CD4-positive, alpha-beta T cell treated with Interferon alpha-2 for 1 hour (primary cell): Measurements from ENCODE around the gene CAMK2A.
A peak's percentile ranks its signal among the peaks of the same experiment; 100 is the strongest.
"Not testable (repeated sequence)": the region's sequence is repeated elsewhere in the genome, so short reads cannot be mapped to it uniquely, and the experiment has no call there.

Experiments
- DNase-seq, 2 donors: peaks; one replicate each; pipeline ENCODE4 v3.0.0-alpha.2; 2020 to 2022

Gene CAMK2A

DNA sequence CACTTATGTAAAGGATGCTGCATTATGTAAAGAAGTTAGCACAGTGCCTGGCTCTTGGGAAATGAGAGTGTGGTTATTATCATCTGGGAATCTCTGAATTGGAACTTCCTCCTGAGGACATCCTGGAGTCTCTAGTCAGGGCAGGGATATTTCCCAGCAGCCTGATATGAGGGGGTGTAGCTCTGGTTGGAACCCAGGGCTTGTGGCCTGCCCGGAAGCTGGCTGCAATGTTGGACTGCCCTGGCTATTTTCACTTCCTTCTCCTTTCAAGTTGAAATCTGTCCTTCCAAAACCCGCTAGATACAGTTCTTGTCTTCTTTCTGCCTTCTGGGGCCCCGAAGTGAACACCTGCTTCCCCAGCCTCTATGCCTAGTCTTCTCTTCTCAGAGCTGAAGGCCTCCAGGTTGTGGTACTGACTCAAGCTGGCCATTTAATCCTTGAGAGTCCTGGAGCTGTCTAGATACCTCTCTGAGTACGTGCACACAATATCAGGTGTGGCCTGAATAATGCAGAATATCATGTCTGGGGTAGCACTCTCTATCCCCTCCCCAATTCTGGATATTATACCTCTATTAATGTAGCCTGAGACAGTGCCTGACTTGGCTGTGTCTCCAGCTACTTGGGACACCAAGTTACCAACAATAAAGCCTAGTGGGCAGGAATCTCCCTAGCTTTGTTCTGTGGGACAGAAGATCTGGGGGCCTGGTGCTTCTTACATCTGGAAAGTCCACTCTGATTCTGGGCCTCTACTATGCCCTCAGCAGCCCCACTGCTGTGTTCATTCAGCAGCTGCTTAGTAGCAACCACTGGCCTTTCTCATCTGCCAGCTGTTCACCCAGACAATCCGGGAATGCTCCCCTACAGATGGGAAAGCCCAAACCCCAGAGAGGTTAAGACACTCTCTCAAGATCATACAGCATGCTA is 54.7 kb downstream of the CAMK2A start:
- DNase-seq = no peak

DNA sequence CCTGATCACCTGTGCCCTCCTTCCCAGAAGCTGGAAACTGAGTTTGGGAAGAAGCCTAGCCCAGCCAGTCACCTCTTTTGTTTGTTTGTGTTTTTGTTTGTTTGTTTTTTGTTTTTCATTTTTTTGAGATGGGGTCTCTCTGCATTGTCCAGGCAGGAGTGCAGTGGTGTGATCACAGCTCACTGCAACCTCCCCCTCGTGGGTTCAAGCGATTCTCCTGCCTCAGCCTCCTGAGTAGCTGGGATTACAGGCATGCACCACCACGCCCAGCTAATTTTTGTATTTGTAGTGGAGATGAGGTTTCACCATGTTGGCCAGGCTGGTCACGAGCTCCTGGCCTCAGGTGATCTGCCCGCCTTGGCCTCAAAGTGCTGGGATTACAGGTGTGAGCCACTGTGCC is 55.9 kb downstream of the CAMK2A start:
- not testable (repeated sequence) for DNase-seq

DNA sequence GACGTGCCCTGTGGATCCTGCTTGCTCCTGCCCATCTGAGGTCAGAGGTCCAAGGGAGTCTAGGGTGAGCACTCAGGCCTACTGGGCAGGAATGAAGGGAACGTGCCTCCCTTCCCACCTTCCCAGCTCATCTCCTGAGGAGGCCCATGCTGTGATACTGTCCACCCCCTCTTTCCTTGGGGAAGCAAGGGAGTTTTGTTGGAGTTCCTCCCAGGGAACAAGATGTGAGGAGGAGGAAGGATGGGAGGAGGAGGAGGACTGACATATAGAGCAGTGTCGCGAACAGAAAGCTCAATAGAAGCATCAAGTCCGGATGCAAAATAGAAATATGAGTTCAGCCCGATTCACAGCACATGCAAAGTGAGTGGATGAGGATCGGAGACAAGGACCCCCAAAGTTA is 58.7 kb downstream of the CAMK2A start:
- DNase-seq = no peak

DNA sequence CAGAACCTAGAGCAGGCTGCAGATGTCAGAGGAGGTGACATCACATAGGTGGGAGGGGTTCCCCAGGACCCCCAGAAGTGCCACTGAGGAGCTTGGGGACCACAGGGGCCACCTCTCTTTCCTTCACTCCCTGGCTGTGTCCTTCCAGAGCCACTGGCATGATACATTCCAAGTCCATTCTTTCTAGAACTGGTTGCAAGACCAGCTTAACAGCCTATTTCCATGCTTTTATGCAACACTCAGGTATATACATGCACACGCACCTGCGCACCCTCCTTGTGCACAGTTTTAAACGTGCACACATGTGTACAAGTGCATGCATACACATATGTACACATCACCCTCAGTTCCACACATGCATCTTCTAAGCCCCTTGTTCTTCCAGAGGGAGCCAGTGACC is 60.0 kb downstream of the CAMK2A start:
- no peak for DNase-seq

DNA sequence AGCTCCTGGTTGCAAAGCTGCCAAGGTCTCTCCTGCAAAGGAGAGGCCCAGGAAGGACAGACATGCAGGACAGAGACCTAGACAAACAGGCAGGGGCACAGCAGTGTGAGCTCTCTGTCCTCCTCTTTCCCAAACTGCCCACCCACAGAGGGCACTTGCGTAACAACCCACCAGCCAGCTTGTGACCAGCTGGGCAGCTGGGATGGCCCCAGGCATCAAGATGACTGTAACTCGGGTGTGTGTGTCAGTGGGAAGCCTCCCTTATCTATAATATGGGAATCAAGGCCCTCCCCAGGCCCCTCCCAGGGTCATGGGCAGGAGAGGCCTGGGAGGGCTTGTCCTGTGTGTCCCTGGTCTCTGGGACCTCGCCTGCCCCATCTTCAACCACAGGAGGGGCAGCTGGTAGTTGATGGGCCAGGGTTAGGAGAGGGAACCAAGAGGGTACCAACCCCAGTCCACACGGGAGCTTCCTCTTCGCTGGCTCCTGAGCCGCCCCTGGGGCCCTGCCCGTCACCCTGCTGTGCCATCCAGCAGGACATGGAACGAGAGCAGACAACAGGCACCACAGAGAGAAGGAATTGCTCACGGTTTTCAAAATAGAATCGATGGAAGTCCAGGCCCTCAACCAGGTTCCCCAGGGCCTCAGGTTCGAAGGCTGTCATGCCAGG is 61.8 kb downstream of the CAMK2A start:
- DNase-seq = no peak

DNA sequence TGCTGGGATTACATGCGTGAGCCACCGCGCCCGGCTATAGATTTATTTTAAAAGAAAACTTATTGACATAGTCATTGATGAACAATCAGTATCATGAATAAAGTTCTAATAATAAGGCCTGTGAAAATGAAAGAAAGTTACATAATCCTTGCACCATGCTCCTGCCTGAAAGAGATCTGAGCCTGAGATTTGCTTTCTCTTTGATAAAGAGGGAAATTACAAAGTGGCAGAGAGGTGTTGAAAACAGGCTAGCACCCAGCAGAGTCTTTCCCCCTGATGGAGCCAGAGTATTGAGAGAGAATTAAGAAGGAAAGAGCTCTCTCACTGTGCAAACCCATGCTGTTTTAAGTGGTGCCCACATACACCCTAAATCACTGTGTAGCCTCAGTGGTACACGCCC is 62.5 kb downstream of the CAMK2A start:
- no peak for DNase-seq

DNA sequence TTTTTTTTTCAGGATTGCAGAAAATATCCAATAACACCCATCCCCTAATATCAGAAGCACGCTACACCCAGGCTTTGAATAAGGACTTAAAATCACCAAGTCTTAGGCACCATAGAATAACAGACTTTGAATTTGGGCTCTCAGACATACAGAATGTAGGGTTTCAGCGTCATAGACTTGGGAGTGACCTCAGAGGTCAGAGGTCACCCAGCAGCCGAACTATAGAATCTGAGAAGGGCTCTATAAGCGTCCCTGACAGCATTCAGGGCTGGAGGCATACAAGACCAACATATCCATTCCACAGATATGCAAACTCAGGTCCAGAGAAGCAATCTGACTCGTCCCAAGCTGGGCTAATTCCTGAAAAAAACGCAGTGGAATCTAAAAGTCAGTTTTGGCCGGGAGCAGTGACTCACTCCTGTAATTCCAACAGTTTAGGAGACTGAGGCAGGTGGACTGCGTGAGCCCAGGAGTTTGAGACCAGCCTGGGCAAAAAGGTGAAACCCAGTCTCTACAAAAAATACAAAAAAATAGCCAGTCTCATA is 65.0 kb downstream of the CAMK2A start:
- DNase-seq = no peak

DNA sequence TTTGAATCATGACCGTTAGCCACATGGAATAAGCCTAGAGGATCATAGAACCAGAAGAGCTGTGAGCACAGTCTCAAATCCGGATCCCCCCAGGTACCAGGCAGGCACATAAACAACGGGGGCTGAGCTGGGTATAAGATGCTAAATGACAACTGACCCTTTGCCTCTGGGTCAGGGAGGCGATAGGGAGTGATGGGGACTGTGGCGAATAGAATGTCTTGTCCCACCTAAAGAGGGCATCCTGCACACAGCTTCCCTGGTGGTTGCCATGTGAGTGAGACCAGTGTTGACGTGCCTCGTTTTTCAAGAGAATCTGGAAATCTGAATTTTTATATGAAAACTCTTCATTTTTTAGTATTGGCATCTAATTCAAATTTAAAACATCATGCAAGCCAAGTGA is 66.1 kb downstream of the CAMK2A start:
- DNase-seq = no peak

DNA sequence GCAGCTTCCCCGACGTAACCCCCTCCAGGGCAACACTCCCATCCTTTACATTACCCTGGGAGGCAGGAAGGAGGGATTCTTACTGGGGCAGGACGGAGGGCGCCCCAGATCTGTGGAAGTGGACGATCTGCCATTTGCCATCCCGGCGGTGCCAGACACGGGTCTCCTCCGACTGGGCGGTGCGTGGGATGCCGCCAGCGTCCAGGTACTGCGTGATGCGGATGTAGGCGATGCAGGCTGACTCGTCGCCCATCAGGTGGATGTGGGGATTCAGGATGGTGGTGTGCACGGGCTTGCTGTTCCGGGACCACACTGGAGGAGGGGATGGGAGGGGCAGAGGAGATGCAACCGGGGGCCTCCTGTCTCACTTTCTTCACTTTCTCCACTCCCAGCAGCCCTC is 66.7 kb downstream of the CAMK2A start:
- DNase-seq = no peak

DNA sequence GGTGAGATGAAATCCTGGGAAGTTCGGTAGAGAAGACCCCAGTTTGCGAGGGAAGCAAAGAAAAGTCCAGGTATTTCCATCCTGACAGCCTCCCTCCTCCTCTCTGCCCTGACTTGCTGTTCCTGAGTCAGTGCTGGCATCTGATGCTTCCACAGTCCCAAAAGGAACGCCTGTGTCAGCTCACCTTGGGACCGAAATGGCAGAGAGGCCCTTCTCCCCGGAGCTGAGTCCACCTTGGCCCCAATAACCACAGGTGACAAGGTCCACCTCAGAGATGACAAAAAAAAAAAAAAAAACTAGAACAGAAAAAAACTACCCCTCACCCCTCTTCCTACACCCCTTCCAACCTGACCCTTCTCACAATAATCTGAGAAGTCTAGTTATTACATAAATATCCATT is 68.1 kb downstream of the CAMK2A start:
- no peak for DNase-seq

DNA sequence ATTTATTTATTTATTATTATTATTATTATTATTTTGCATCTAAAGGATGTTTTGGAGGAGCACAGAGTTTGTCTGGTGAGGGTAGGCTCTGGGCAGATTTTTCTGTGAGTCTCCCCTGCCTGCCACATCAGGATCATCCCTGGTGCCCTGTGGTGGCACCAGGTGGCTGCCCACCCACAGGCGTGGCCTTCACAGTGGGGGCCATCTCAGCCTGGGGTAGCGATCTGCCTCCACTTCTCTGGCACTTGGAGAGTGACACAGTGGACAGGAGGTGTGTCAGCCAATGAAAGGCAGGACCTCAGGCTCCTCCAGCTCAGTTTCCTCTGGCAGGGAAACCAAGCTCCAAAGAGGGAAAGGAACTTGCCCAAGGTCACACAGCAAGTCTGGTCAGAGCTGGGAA is 69.7 kb downstream of the CAMK2A start:
- no peak for DNase-seq

DNA sequence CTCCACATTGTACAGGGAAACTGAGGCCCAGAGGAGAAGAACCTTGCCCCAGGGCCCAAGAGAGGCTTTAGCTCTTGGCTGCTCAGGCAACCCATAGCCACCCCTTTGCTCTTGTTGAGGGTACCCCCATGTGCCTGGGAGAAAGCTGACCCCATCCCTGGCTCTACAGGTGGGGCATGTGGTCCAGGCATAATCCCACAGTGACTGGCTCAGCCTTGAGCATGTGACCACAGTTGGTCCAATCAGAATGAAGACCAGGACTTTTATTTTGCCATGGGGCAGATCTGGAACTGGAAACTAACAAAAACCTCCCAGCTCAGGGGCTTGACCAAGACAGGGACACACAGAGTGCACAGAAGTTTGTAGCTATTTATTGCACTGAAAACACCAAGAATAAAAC is 70.4 kb downstream of the CAMK2A start:
- DNase-seq = no peak

DNA sequence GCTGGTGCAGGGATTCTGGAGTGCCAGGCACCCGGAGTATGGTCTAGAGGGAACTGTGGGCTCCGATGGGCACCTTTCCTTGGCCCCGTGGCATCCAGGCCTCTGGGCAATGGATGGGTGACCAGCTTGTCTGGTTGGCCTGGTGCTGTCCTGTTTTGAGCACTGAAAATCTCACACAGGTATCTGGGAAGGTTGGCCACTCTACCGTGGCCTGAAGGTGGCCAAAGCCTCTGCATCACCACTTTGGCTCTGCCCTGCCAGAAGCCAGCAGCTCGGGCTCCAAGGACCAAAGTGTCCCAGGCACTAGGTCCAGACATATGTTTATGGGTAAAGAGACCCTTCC is 70.9 kb downstream of the CAMK2A start:
- DNase-seq = no peak

DNA sequence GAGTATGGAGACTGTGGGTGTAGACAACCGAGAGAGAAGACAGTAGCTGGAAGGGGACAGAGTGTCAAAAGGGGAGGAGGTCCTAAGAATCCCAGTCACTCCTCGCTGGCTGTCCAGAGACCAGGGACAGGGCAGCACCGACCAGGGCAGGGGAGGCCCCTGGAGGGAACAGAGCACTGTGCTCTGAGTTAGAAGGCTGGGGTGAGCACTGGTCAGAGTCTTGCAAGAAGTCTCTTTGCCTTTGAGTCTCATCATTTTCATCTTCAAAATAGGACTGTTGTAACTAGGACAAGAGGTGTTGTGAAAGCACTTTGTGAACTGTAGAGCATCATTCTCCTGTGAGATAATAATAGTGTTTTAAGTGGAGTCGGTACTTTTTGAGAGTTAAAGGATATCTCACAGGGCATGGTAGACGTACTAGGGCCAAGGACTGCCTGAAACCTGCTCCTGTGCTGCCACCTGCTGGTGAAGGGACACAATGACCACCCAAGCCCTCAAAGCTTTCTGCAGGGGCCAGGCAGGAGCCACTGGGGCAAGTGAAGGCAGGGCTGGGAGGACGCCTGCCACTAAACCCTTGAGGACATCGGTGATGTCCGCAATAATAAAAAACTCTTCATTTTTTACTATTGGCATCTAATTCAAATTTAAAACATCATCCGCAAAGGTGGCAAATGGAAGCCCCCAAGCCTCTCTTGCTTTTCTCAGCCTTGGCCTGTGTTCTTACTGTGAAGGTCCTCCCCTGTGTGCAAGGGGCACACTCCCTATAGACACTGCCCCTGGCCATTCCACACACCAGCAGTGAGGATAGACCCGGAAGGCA is 71.5 kb downstream of the CAMK2A start:
- DNase-seq = peak; percentile 76 to 80

DNA sequence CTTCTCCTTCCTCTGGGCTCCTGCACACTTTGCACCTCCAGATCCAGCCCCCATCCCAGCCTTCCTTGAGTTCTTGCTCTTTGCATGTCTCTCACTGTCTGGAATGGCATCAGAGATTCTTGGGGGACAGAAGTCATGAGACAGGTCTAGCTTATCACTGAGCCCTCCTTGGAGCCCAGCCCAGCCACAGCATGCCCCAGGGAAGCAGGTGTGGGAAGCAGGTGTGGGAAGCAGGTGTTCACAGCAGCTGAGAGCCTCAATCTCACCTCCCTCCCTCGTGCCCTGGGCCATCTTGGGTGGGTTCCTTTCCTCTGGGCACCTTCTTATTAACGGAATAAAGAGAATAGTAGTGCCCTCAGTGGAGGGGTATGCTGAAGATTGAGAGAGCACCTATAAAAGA is 72.5 kb downstream of the CAMK2A start:
- DNase-seq = no peak

DNA sequence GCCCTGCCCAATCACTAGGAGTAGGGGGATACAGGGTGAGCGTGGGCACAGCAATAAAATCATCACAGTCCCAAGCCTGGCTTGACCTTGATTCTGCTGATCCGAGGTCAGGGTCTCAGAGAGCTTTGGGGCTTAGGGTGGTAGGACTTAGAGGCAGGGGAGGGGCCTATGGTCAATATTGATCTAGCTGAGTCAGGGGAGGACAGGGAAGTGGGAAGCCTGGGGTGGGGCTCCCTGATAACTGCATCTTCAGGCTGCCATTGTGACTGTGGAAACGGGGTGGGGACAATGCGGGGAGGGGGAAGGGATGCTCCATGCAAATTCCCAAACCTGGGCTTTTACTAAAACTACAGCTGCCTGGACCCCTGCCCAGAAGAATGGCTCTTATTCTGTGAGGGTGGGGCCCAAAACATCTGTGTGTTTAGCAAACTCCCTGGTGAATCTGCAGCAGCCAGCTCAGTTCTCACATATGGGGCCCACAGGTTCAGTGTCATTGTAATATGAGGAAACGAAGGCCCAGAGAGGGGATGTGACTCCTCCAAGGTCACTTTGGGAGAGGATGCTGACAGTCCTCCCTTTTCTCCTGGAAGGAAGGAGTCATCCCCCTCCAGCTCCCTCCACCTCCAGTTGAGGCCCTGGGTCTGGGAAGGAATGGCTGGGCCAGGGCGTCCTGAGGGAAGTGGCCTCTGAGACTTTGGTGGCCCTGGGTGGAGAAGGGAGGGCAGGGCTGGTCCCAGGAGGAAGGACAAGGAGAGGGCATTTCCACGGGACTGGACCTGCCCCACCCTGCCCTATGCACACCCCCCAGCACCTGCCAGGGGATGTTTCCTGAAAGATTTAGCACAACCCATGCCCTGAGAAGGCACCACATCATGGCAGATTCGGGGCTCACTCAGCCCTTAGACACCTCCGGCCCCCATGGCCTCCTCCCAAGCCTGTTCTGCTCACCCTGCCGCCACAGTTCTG is 73.3 kb downstream of the CAMK2A start:
- DNase-seq = no peak

DNA sequence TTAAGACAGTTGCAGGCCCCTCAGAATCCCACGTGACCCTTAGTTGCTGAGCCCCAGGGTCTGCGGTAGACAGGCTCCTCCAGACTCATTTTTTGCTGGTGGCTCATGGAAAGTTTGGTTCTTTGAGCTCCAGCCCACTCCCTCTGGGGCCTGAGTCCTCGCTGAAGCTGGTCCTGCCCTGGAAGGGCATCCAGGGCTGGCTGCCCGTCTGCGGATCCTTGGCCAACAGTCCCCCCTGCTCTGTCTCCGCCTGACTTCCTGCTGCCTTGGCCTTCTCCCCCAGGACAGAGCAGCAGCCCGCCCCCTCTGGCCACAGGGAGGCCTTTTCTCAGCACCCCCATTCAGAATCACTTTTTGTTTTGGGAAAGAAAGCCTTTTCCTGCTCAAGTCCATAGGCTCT is 75.3 kb downstream of the CAMK2A start:
- DNase-seq = no peak

DNA sequence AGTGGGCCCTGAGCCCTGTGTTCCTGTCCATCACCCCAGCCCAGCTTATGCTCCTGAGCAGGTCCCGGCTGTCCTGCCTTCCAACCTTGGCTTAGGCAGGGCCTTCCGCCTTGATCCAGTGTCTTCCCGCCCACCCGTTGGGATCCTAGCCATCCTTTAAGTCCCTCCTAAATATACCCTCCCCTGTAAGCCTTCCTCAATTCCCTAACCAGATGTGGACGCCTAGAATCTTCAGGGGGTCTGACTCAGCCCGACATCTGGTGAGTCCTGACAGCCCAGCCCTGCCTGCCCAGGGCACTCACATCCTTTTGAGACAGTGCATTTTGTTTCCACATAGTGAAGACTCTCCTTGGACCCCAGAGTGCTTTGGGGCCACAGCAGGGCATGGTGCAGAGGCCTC is 76.0 kb downstream of the CAMK2A start:
- DNase-seq = no peak

DNA sequence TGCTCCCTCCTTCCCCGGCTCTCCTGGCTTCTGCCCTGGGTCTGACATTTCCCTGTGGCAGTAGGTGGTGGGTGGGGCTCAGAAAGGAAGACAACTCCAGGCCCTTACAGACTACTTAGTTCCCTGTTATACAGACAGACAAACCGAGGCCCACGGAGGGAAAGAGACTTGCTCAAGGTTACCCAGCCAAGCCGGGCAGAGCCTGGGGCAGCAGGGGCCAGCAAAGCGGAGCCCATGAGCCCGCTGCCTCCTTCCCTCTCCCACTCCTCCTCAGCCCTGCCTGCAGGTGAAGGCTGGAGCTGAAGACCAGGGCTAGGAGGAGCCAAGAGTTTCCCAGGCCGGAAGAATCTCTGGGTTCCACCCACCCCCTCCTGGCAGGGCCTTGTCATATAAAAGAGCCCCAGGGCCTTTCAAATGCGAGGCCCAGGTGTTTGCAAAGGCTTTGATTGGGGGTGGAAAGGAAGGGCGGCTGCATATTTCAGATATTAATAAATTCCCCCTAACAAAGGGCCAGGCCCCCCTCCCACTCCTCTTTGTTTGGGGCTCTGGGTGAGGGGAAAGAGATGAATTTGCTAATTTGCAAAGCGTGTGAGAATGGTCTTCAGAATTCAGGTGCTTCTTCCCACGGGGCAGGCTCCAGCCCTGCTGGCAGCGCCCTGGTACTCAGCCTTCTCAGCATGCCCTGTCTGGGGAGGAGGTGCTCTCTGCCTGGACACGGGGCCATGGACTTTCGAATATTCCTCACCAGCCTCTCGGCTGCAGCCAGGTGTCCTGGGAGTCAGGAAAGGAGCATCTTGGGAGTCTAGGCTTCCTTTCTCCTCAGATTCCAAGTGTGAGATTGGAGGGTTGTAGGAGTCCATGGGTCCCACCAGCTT is 78.2 kb downstream of the CAMK2A start:
- no peak for DNase-seq

DNA sequence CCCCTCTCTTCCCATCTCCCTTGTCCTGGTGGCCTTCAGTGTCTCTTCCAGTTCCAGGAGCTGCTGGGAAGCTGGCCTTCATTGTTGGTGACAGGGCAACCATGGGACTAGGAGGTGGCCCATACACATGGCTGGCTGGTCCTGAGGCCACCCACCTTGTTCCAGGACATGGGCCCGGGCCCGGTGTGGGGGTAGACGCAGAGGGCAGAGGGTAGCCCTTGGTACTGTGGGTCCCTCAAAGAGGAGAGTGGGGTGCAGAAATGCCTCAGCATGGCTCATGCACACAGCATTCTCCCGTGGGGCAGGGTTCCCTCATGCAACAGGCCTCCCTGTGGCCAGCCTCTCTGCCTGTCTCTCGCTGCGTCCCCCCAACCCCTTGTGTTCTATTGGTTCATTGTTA is 78.9 kb downstream of the CAMK2A start:
- no peak for DNase-seq

DNA sequence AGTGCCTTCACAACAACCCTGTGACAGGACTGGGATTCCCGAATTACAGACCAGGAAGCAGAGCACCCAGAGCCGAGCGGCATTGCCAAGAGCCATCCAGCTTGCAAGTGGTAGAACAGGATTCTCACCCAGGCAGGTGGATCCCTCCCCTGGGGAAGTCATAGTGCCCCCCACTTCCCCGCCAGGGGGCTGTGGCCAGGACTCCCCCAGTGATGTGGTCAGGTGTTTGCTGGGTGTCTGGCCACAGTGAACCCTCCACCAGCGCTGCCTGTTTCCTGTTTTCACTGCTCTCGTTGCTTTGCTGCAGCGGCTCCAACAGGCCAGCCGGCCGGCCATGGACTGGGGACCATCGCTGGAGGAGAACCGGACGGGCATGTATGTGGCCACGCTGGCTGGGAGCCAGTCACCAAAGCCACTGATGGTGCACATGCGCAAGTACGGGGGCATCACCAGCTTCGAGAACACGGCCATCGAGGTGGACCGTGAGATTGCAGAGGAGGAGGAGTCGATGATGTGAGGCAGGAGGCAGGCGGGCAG is 80.4 kb downstream of the CAMK2A start:
- DNase-seq = peak; percentile 28 to 31
